ENCODE data around the gene ERMARD.

ERMARD gene

GRCh38 chr6:169807229-169807628, 55.8 kb downstream of the ERMARD start:
- WGBS (ENCODE audit: extremely low coverage, insufficient coverage, insufficient read length): no CpG with 5 or more reads among the region's 1 CpG

GRCh38 chr6:169807699-169808607, 56.5 kb downstream of the ERMARD start:
- H3K4ac ChIP-seq (ENCODE audit: low read depth, low read length): no peak overlapping the region
- WGBS (ENCODE audit: extremely low coverage, insufficient coverage, insufficient read length): no CpG with 5 or more reads among the region's 9 CpGs

More at GRCh38 chr6:169807229-169807628, 55.8 kb downstream of the ERMARD start:
- H3K4me1 ChIP-seq (ENCODE audit: control insufficient read depth in 1 of 2, insufficient read depth in 2 of 2, low read length in 2 of 2): peaks cover 0 to 3% of the 10 kb centered on the region in 2 experiments
- H3K14ac ChIP-seq (ENCODE audit: low read length): no peak overlapping the region
- H2BK120ac ChIP-seq (ENCODE audit: insufficient read depth, low read length, poor library complexity): no peak overlapping the region
- H3K23ac ChIP-seq (ENCODE audit: low read length): no peak overlapping the region
- no peak overlapping the region for H2AK5ac ChIP-seq (ENCODE audit: low read length)
- H3K36me3 ChIP-seq (ENCODE audit: control insufficient read depth in 1 of 2, insufficient read depth in 2 of 2, low read length in 2 of 2): no peaks in the 10 kb centered on the region
- DNase-seq: no peak
- no peaks in the 10 kb centered on the region for H3K79me1 ChIP-seq (ENCODE audit: low read length)
- no peak overlapping the region for H2BK5ac ChIP-seq (ENCODE audit: low read depth, low read length, poor library complexity)
- H2BK12ac ChIP-seq (ENCODE audit: low read length): no peak overlapping the region
- no peak overlapping the region for H3K27ac ChIP-seq (ENCODE audit: low read depth, low read length)
- H4K8ac ChIP-seq (ENCODE audit: low read depth, low read length): no peak overlapping the region
- H3K9ac ChIP-seq (ENCODE audit: low read length): no peak overlapping the region
- no peaks in the 10 kb centered on the region for H3K27me3 ChIP-seq (ENCODE audit: insufficient read depth, low read length)
- H3K4me2 ChIP-seq (ENCODE audit: low read length): no peak overlapping the region
- H3K4me3 ChIP-seq (ENCODE audit: low read depth, low read length): no peak overlapping the region
- no peak overlapping the region for H4K91ac ChIP-seq (ENCODE audit: low read depth, low read length)
- H3K18ac ChIP-seq (ENCODE audit: low read length): no peak overlapping the region
- no peaks in the 10 kb centered on the region for H3K79me2 ChIP-seq (ENCODE audit: control insufficient read depth, insufficient read depth, low read length, poor library complexity)
- H3K4ac ChIP-seq (ENCODE audit: low read depth, low read length): no peak overlapping the region
- H2AFZ ChIP-seq (ENCODE audit: insufficient read depth, low read length, poor library complexity): no peak overlapping the region
- peaks cover 2% of the 10 kb centered on the region for H3K9me3 ChIP-seq (ENCODE audit: insufficient read depth, low read depth, low read length)
- H4K12ac ChIP-seq (ENCODE audit: low read depth, low read length): no peak overlapping the region

GRCh38 chr6:169808608-169808967, 57.2 kb downstream of the ERMARD start:
- Histone ChIP-seq H3K9me3 (ENCODE audit: insufficient read depth, low read depth, low read length) (peaks cover 2% of the 10 kb centered on the region), H3K14ac (ENCODE audit: low read length) (no peak overlapping the region), H2BK12ac (ENCODE audit: low read length) (no peak overlapping the region), H2BK120ac (ENCODE audit: insufficient read depth, low read length, poor library complexity) (no peak overlapping the region), H3K27me3 (ENCODE audit: insufficient read depth, low read length) (no peaks in the 10 kb centered on the region), H4K8ac (ENCODE audit: low read depth, low read length) (no peak overlapping the region), H3K27ac (ENCODE audit: low read depth, low read length) (no peak overlapping the region), H3K79me1 (ENCODE audit: low read length) (no peaks in the 10 kb centered on the region), H3K79me2 (ENCODE audit: control insufficient read depth, insufficient read depth, low read length, poor library complexity) (no peaks in the 10 kb centered on the region), H3K18ac (ENCODE audit: low read length) (no peak overlapping the region), H3K4me2 (ENCODE audit: low read length) (no peak overlapping the region), H3K36me3 (ENCODE audit: control insufficient read depth in 1 of 2, insufficient read depth in 2 of 2, low read length in 2 of 2) (no peaks in the 10 kb centered on the region), H3K9ac (ENCODE audit: low read length) (no peak overlapping the region), H4K12ac (ENCODE audit: low read depth, low read length) (no peak overlapping the region), H3K4me1 (ENCODE audit: control insufficient read depth in 1 of 2, insufficient read depth in 2 of 2, low read length in 2 of 2) (peaks cover 0 to 3% of the 10 kb centered on the region in 2 experiments), H3K4ac (ENCODE audit: low read depth, low read length) (no peak overlapping the region), H4K91ac (ENCODE audit: low read depth, low read length) (no peak overlapping the region), H2BK5ac (ENCODE audit: low read depth, low read length, poor library complexity) (no peak overlapping the region), H3K23ac (ENCODE audit: low read length) (no peak overlapping the region), H2AFZ (ENCODE audit: insufficient read depth, low read length, poor library complexity) (no peak overlapping the region), H3K4me3 (ENCODE audit: low read depth, low read length) (no peak overlapping the region), H2AK5ac (ENCODE audit: low read length) (no peak overlapping the region)
- DNase-seq: no peak
- WGBS (ENCODE audit: extremely low coverage, insufficient coverage, insufficient read length): no CpG with 5 or more reads among the region's 3 CpGs

More at GRCh38 chr6:169807699-169808607, 56.5 kb downstream of the ERMARD start:
- Histone ChIP-seq H4K91ac (ENCODE audit: low read depth, low read length) (no peak overlapping the region), H3K4me3 (ENCODE audit: low read depth, low read length) (no peak overlapping the region), H4K8ac (ENCODE audit: low read depth, low read length) (no peak overlapping the region), H3K9me3 (ENCODE audit: insufficient read depth, low read depth, low read length) (peaks cover 2% of the 10 kb centered on the region), H3K23ac (ENCODE audit: low read length) (no peak overlapping the region), H2BK12ac (ENCODE audit: low read length) (no peak overlapping the region), H3K14ac (ENCODE audit: low read length) (no peak overlapping the region), H2AFZ (ENCODE audit: insufficient read depth, low read length, poor library complexity) (no peak overlapping the region), H2BK5ac (ENCODE audit: low read depth, low read length, poor library complexity) (no peak overlapping the region), H3K79me2 (ENCODE audit: control insufficient read depth, insufficient read depth, low read length, poor library complexity) (no peaks in the 10 kb centered on the region), H2BK120ac (ENCODE audit: insufficient read depth, low read length, poor library complexity) (no peak overlapping the region), H3K4me2 (ENCODE audit: low read length) (no peak overlapping the region), H3K27ac (ENCODE audit: low read depth, low read length) (no peak overlapping the region), H2AK5ac (ENCODE audit: low read length) (no peak overlapping the region), H3K9ac (ENCODE audit: low read length) (no peak overlapping the region), H3K36me3 (ENCODE audit: control insufficient read depth in 1 of 2, insufficient read depth in 2 of 2, low read length in 2 of 2) (no peaks in the 10 kb centered on the region), H3K27me3 (ENCODE audit: insufficient read depth, low read length) (no peaks in the 10 kb centered on the region), H3K18ac (ENCODE audit: low read length) (no peak overlapping the region), H3K4me1 (ENCODE audit: control insufficient read depth in 1 of 2, insufficient read depth in 2 of 2, low read length in 2 of 2) (peaks cover 0 to 3% of the 10 kb centered on the region in 2 experiments), H3K79me1 (ENCODE audit: low read length) (no peaks in the 10 kb centered on the region), H4K12ac (ENCODE audit: low read depth, low read length) (no peak overlapping the region)
- no peak for DNase-seq

GRCh38 chr6:169809386-169809785, 58.0 kb downstream of the ERMARD start:
- Histone ChIP-seq H3K79me1 (ENCODE audit: low read length) (no peaks in the 10 kb centered on the region), H3K27ac (ENCODE audit: low read depth, low read length) (no peak overlapping the region), H3K14ac (ENCODE audit: low read length) (no peak overlapping the region), H3K4me3 (ENCODE audit: low read depth, low read length) (no peak overlapping the region), H3K4ac (ENCODE audit: low read depth, low read length) (no peak overlapping the region), H4K91ac (ENCODE audit: low read depth, low read length) (no peak overlapping the region), H2BK120ac (ENCODE audit: insufficient read depth, low read length, poor library complexity) (no peak overlapping the region), H3K4me1 (ENCODE audit: control insufficient read depth in 1 of 2, insufficient read depth in 2 of 2, low read length in 2 of 2) (peaks cover 0 to 3% of the 10 kb centered on the region in 2 experiments), H3K23ac (ENCODE audit: low read length) (no peak overlapping the region), H3K4me2 (ENCODE audit: low read length) (no peak overlapping the region), H3K79me2 (ENCODE audit: control insufficient read depth, insufficient read depth, low read length, poor library complexity) (no peaks in the 10 kb centered on the region), H3K9ac (ENCODE audit: low read length) (no peak overlapping the region), H3K27me3 (ENCODE audit: insufficient read depth, low read length) (no peaks in the 10 kb centered on the region), H4K12ac (ENCODE audit: low read depth, low read length) (no peak overlapping the region), H2BK5ac (ENCODE audit: low read depth, low read length, poor library complexity) (no peak overlapping the region), H3K18ac (ENCODE audit: low read length) (no peak overlapping the region), H3K36me3 (ENCODE audit: control insufficient read depth in 1 of 2, insufficient read depth in 2 of 2, low read length in 2 of 2) (no peaks in the 10 kb centered on the region), H2AFZ (ENCODE audit: insufficient read depth, low read length, poor library complexity) (no peak overlapping the region), H3K9me3 (ENCODE audit: insufficient read depth, low read depth, low read length) (peaks cover 8% of the 10 kb centered on the region), H2AK5ac (ENCODE audit: low read length) (no peak overlapping the region), H2BK12ac (ENCODE audit: low read length) (no peak overlapping the region), H4K8ac (ENCODE audit: low read depth, low read length) (no peak overlapping the region)
- DNase-seq: no peak
- no CpG with 5 or more reads among the region's 4 CpGs for WGBS (ENCODE audit: extremely low coverage, insufficient coverage, insufficient read length)
